ENCODE data around the gene LYSMD2. TPM values are rescaled to one million over a fixed set of nuclear protein-coding genes. Genes with fewer than 3 reads are reported as not detected.

The LYSMD2 gene
- total and polyA plus RNA-seq, 2 experiments from 2014 or later = 5.4 to 5.9 TPM

DNA sequence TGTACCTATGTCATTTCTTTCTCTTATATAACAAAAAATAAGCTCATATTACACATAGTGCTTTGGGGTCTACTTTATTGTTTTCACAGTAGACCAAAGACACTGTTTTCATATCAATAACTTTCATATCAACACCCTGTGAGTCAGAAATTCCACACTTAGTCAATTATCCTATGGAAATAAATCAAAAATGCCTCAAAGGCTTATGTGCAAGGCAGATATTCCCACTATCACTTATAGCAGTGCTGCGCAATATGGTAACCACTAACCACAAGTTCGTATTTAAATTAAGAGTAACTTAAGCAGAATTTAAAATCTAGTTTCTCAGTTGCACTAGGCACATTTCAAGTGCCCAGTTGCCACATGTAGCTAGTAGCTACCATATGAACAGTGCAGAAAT is 40.3 kb downstream of the LYSMD2 start:
- Mint-ChIP-seq H3K27me3 (ENCODE audit: insufficient read depth, low read depth, poor library complexity) (no peaks in the 10 kb centered on the region), H3K9me3 (no peaks in the 10 kb centered on the region), H3K4me1 (no peaks in the 10 kb centered on the region), H3K27ac (no peak overlapping the region), H3K4me3 (no peak overlapping the region), H3K36me3 (ENCODE audit: low read depth) (peaks cover 25% of the 10 kb centered on the region)
- Histone ChIP-seq H3K4me2 (no peak overlapping the region), H3K4me3 (no peak overlapping the region), H3K4me1 (ENCODE audit: insufficient read depth) (no peaks in the 10 kb centered on the region), H3K36me3 (ENCODE audit: insufficient read depth) (peaks cover 15% of the 10 kb centered on the region), H3F3A (replicated peaks; ENCODE audit: low read depth) (no peaks in the 10 kb centered on the region), H3K27ac (ENCODE audit: low read depth) (no peak overlapping the region), H2AFZ (no peak overlapping the region), H3K27me3 (ENCODE audit: insufficient read depth) (no peaks in the 10 kb centered on the region), H4K20me1 (replicated peaks; ENCODE audit: insufficient read depth) (no peaks in the 10 kb centered on the region), H3K9me2 (ENCODE audit: insufficient read depth) (no peaks in the 10 kb centered on the region), H3K79me2 (replicated peaks; ENCODE audit: insufficient read depth) (no peaks in the 10 kb centered on the region)
- ATAC-seq = no peak
- DNase-seq (ENCODE audit: low spot score) = no peak
- TF ChIP-seq, protein P1, sequence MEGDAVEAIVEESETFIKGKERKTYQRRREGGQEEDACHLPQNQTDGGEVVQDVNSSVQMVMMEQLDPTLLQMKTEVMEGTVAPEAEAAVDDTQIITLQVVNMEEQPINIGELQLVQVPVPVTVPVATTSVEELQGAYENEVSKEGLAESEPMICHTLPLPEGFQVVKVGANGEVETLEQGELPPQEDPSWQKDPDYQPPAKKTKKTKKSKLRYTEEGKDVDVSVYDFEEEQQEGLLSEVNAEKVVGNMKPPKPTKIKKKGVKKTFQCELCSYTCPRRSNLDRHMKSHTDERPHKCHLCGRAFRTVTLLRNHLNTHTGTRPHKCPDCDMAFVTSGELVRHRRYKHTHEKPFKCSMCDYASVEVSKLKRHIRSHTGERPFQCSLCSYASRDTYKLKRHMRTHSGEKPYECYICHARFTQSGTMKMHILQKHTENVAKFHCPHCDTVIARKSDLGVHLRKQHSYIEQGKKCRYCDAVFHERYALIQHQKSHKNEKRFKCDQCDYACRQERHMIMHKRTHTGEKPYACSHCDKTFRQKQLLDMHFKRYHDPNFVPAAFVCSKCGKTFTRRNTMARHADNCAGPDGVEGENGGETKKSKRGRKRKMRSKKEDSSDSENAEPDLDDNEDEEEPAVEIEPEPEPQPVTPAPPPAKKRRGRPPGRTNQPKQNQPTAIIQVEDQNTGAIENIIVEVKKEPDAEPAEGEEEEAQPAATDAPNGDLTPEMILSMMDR (conservative IDR thresholded peaks at IDR 0.05; ENCODE audit: low read depth in 2 of 2) = no peak
- TF ChIP-seq, protein P2, sequence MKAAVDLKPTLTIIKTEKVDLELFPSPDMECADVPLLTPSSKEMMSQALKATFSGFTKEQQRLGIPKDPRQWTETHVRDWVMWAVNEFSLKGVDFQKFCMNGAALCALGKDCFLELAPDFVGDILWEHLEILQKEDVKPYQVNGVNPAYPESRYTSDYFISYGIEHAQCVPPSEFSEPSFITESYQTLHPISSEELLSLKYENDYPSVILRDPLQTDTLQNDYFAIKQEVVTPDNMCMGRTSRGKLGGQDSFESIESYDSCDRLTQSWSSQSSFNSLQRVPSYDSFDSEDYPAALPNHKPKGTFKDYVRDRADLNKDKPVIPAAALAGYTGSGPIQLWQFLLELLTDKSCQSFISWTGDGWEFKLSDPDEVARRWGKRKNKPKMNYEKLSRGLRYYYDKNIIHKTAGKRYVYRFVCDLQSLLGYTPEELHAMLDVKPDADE (IDR thresholded peaks at IDR 0.05) = no peak
- TF ChIP-seq EZH2 (IDR thresholded peaks at IDR 0.05; ENCODE audit: low read depth, unreplicated experiment) (no peak), NANOG (IDR thresholded peaks at IDR 0.05; ENCODE audit: borderline replicate concordance) (no peak), STAT1 (IDR thresholded peaks at IDR 0.05; ENCODE audit: unreplicated experiment) (no peak), ZNF114 (CRISPR knock-in tag; IDR thresholded peaks at IDR 0.05) (no peak), JUNB (IDR thresholded peaks at IDR 0.05; ENCODE audit: unreplicated experiment) (no peak), POLR2AphosphoS5 (IDR thresholded peaks at IDR 0.05; ENCODE audit: low read depth) (no peak), ZNF331 (CRISPR knock-in tag; IDR thresholded peaks at IDR 0.05; ENCODE audit: low read depth) (no peak), EZH2phosphoT487 (IDR thresholded peaks at IDR 0.05; ENCODE audit: unreplicated experiment) (no peak), CREB1 (CRISPR knock-in tag; IDR thresholded peaks at IDR 0.05; ENCODE audit: low read depth) (no peak)
- TF ChIP-seq, protein P3, sequence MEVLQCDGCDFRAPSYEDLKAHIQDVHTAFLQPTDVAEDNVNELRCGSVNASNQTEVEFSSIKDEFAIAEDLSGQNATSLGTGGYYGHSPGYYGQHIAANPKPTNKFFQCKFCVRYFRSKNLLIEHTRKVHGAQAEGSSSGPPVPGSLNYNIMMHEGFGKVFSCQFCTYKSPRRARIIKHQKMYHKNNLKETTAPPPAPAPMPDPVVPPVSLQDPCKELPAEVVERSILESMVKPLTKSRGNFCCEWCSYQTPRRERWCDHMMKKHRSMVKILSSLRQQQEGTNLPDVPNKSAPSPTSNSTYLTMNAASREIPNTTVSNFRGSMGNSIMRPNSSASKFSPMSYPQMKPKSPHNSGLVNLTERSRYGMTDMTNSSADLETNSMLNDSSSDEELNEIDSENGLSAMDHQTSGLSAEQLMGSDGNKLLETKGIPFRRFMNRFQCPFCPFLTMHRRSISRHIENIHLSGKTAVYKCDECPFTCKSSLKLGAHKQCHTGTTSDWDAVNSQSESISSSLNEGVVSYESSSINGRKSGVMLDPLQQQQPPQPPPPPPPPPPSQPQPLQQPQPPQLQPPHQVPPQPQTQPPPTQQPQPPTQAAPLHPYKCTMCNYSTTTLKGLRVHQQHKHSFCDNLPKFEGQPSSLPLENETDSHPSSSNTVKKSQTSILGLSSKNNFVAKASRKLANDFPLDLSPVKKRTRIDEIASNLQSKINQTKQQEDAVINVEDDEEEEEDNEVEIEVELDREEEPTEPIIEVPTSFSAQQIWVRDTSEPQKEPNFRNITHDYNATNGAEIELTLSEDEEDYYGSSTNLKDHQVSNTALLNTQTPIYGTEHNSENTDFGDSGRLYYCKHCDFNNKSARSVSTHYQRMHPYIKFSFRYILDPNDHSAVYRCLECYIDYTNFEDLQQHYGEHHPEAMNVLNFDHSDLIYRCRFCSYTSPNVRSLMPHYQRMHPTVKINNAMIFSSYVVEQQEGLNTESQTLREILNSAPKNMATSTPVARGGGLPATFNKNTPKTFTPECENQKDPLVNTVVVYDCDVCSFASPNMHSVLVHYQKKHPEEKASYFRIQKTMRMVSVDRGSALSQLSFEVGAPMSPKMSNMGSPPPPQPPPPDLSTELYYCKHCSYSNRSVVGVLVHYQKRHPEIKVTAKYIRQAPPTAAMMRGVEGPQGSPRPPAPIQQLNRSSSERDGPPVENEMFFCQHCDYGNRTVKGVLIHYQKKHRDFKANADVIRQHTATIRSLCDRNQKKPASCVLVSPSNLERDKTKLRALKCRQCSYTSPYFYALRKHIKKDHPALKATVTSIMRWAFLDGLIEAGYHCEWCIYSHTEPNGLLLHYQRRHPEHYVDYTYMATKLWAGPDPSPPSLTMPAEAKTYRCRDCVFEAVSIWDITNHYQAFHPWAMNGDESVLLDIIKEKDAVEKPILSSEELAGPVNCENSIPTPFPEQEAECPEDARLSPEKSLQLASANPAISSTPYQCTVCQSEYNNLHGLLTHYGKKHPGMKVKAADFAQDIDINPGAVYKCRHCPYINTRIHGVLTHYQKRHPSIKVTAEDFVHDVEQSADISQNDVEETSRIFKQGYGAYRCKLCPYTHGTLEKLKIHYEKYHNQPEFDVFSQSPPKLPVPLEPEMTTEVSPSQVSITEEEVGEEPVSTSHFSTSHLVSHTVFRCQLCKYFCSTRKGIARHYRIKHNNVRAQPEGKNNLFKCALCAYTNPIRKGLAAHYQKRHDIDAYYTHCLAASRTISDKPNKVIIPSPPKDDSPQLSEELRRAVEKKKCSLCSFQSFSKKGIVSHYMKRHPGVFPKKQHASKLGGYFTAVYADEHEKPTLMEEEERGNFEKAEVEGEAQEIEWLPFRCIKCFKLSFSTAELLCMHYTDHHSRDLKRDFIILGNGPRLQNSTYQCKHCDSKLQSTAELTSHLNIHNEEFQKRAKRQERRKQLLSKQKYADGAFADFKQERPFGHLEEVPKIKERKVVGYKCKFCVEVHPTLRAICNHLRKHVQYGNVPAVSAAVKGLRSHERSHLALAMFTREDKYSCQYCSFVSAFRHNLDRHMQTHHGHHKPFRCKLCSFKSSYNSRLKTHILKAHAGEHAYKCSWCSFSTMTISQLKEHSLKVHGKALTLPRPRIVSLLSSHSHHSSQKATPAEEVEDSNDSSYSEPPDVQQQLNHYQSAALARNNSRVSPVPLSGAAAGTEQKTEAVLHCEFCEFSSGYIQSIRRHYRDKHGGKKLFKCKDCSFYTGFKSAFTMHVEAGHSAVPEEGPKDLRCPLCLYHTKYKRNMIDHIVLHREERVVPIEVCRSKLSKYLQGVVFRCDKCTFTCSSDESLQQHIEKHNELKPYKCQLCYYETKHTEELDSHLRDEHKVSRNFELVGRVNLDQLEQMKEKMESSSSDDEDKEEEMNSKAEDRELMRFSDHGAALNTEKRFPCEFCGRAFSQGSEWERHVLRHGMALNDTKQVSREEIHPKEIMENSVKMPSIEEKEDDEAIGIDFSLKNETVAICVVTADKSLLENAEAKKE (CRISPR knock-in tag; IDR thresholded peaks at IDR 0.05) = no peak
- TF ChIP-seq, protein P4, sequence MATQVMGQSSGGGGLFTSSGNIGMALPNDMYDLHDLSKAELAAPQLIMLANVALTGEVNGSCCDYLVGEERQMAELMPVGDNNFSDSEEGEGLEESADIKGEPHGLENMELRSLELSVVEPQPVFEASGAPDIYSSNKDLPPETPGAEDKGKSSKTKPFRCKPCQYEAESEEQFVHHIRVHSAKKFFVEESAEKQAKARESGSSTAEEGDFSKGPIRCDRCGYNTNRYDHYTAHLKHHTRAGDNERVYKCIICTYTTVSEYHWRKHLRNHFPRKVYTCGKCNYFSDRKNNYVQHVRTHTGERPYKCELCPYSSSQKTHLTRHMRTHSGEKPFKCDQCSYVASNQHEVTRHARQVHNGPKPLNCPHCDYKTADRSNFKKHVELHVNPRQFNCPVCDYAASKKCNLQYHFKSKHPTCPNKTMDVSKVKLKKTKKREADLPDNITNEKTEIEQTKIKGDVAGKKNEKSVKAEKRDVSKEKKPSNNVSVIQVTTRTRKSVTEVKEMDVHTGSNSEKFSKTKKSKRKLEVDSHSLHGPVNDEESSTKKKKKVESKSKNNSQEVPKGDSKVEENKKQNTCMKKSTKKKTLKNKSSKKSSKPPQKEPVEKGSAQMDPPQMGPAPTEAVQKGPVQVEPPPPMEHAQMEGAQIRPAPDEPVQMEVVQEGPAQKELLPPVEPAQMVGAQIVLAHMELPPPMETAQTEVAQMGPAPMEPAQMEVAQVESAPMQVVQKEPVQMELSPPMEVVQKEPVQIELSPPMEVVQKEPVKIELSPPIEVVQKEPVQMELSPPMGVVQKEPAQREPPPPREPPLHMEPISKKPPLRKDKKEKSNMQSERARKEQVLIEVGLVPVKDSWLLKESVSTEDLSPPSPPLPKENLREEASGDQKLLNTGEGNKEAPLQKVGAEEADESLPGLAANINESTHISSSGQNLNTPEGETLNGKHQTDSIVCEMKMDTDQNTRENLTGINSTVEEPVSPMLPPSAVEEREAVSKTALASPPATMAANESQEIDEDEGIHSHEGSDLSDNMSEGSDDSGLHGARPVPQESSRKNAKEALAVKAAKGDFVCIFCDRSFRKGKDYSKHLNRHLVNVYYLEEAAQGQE (IDR thresholded peaks at IDR 0.05; ENCODE audit: unreplicated experiment) = no peak
